ENCODE measurements around the gene YWHAB. TPM values are rescaled to one million over a fixed set of nuclear protein-coding genes. Genes with fewer than 3 reads are reported as not detected.
A peak's percentile ranks its signal among the peaks of the same experiment; 100 is the strongest.

The YWHAB gene
- total RNA-seq, 1 experiment from 2014 or later = 224 TPM

GRCh38 chr20:44888226-44889103, 3.0 kb downstream of the YWHAB start:
- ChIA-PET POLR2A (ENCODE audit: low non-redundant PET) (interaction anchor here (0.6 kb wide), 1 partner anchor 1134 kb away, joined by 4 read pairs; no protein-coding TSS in a partner anchor), CTCF (no interaction called here)
- no peak overlapping the region for H3K4me3 ChIP-seq (ENCODE audit: low read depth, low read length, poor library complexity, severe bottlenecking)
- peaks cover 20% of the 10 kb centered on the region for H3K4me1 ChIP-seq (ENCODE audit: insufficient read depth, low read length, poor library complexity, severe bottlenecking)
- H3K27me3 ChIP-seq (replicated peaks; ENCODE audit: insufficient read depth, low read depth, low read length, poor library complexity) = no peaks in the 10 kb centered on the region
- no peak overlapping the region for H3K27ac ChIP-seq (ENCODE audit: low read depth, low read length, poor library complexity, severe bottlenecking)
- TF ChIP-seq EZH2 (IDR thresholded peaks at IDR 0.05; ENCODE audit: borderline replicate concordance, low read depth, low read length, poor library complexity, severe bottlenecking) (no peak), CTCF (conservative IDR thresholded peaks at IDR 0.05; ENCODE audit: low read depth, low read length) (peak; percentile 35; the same call in 1 of the 2 replicates)
- no peaks in the 10 kb centered on the region for H3K9me3 ChIP-seq (ENCODE audit: low read depth, low read length, poor library complexity, severe bottlenecking)
- BruUV-seq (replicated peaks) = no TSS peak
- intact Hi-C loops (cut with micrococcal nuclease; ENCODE audit: unreplicated experiment) = no loop called here
- H3K36me3 ChIP-seq (ENCODE audit: insufficient read depth, low read length, poor library complexity, severe bottlenecking) = peaks cover 4% of the 10 kb centered on the region
- peak; percentile 8 for DNase-seq (ENCODE audit: low spot score)

GRCh38 chr20:44891826-44892225, 6.3 kb downstream of the YWHAB start:
- Histone ChIP-seq H3K9me3 (ENCODE audit: low read depth, low read length, poor library complexity, severe bottlenecking) (no peaks in the 10 kb centered on the region), H3K27me3 (replicated peaks; ENCODE audit: insufficient read depth, low read depth, low read length, poor library complexity) (no peaks in the 10 kb centered on the region), H3K27ac (ENCODE audit: low read depth, low read length, poor library complexity, severe bottlenecking) (no peak overlapping the region), H3K4me1 (ENCODE audit: insufficient read depth, low read length, poor library complexity, severe bottlenecking) (peaks cover 27% of the 10 kb centered on the region), H3K4me3 (ENCODE audit: low read depth, low read length, poor library complexity, severe bottlenecking) (no peak overlapping the region), H3K36me3 (ENCODE audit: insufficient read depth, low read length, poor library complexity, severe bottlenecking) (peaks cover 4% of the 10 kb centered on the region)
- BruUV-seq (replicated peaks) = no TSS peak
- POLR2A ChIA-PET (ENCODE audit: low non-redundant PET) = no interaction called here
- no peak for DNase-seq (ENCODE audit: low spot score)
- CTCF ChIA-PET = no interaction called here
- intact Hi-C loops (cut with micrococcal nuclease; ENCODE audit: unreplicated experiment) = no loop called here
- TF ChIP-seq CTCF (conservative IDR thresholded peaks at IDR 0.05; ENCODE audit: low read depth, low read length) (no peak), EZH2 (IDR thresholded peaks at IDR 0.05; ENCODE audit: borderline replicate concordance, low read depth, low read length, poor library complexity, severe bottlenecking) (no peak)

- no peak overlapping the region for H3K4me3 ChIP-seq (ENCODE audit: low read depth, low read length, poor library complexity, severe bottlenecking)
- ChIA-PET CTCF (no interaction called here), POLR2A (ENCODE audit: low non-redundant PET) (no interaction called here)
- no TSS peak for BruUV-seq (replicated peaks)
- no peaks in the 10 kb centered on the region for H3K9me3 ChIP-seq (ENCODE audit: low read depth, low read length, poor library complexity, severe bottlenecking)
- H3K27ac ChIP-seq (ENCODE audit: low read depth, low read length, poor library complexity, severe bottlenecking) = no peak overlapping the region
- H3K27me3 ChIP-seq (replicated peaks; ENCODE audit: insufficient read depth, low read depth, low read length, poor library complexity) = no peaks in the 10 kb centered on the region
- DNase-seq (ENCODE audit: low spot score) = no peak
- TF ChIP-seq EZH2 (IDR thresholded peaks at IDR 0.05; ENCODE audit: borderline replicate concordance, low read depth, low read length, poor library complexity, severe bottlenecking) (no peak), CTCF (conservative IDR thresholded peaks at IDR 0.05; ENCODE audit: low read depth, low read length) (no peak)
- H3K36me3 ChIP-seq (ENCODE audit: insufficient read depth, low read length, poor library complexity, severe bottlenecking) = no peaks in the 10 kb centered on the region
- intact Hi-C loops (cut with micrococcal nuclease; ENCODE audit: unreplicated experiment) = no loop called here
- H3K4me1 ChIP-seq (ENCODE audit: insufficient read depth, low read length, poor library complexity, severe bottlenecking) = peaks cover 13% of the 10 kb centered on the region
Observed at GRCh38 chr20:44894959-44895358, 9.5 kb downstream of the YWHAB start.
